Left lung (tissue), 10 donors: ENCODE measurements around the gene LHFPL2. TPM values are rescaled to one million over a fixed set of nuclear protein-coding genes. Genes with fewer than 3 reads are reported as not detected.

Experiments used
- ATAC-seq: fragments of 200-7000 bp; cut with Tn5 transposase; one replicate; pipeline ENCODE4 v1.9.1; 2020; ENCODE audit warnings: moderate library complexity
- DNase-seq, 4 donors: peaks; one replicate each; pipeline ENCODE4 v3.0.0-alpha.2; 2013 to 2020
- H3K27ac ChIP-seq, 2 donors: fragments of 200-600 bp; sonication (generic) in 1 of 2; one replicate each; pipeline versions ENCODE4 v1.5.0 to v1.8.0; 2020 to 2021
- H3K27me3 ChIP-seq, 2 donors: fragments of 200-600 bp; sonication (generic) in 1 of 2; one replicate each; pipeline versions ENCODE4 v1.5.0 to v1.8.0; 2020 to 2021
- H3K36me3 ChIP-seq, 2 donors: fragments of 200-600 bp; sonication (generic) in 1 of 2; one replicate each; pipeline versions ENCODE4 v1.5.0 to v1.8.0; 2020 to 2021
- H3K4me1 ChIP-seq, 2 donors: fragments of 200-600 bp; one replicate each; pipeline ENCODE4 v1.8.0; 2021
- H3K4me3 ChIP-seq, 2 donors: fragments of 200-600 bp; sonication (generic) in 1 of 2; one replicate each; pipeline versions ENCODE4 v1.5.0 to v1.8.0; 2020 to 2021; ENCODE audit warnings: mild to moderate bottlenecking in 1 of 2
- H3K9me3 ChIP-seq, 2 donors: fragments of 200-600 bp; sonication (generic) in 1 of 2; one replicate each; pipeline versions ENCODE4 v1.5.0 to v1.8.0; 2020 to 2021
- CTCF ChIP-seq, 2 donors: fragments of 200-600 bp; sonication (generic) in 1 of 2; IDR thresholded peaks; one replicate each; pipeline versions ENCODE4 v1.5.0 to v1.8.0; 2021; ENCODE audit warnings: antibody characterized with exemption in 2 of 2
- intact Hi-C, 2 donors: fragments of 100-400 bp; cut with DNase I; formaldehyde crosslinking; loops; one replicate each; pipeline versions ENCODE4 v1.11.2 to v1.14.2; 2022
- polyA plus RNA-seq, 6 donors: library from polyadenylated mRNA; unstranded; fragments of 120-200 nt; gene quantifications; one replicate each; pipeline ENCODE4 v1.2.1, GENCODE V29; 2013; ENCODE audit not compliant: insufficient read length in 6 of 6
- total RNA-seq, 2 donors: library from RNA; stranded (reverse); fragmentation: NEBNext Ultra II Directional; extraction: Animal tissue kit (Norgen Biotek cat#: 25700); gene quantifications; one replicate each; pipeline ENCODE4 v1.2.1, GENCODE V29; 2021
- donor health status: DM: no; HTN: yes; CAD: no.
- donor health status: DM: no; HTN: no; CAD: no.

The LHFPL2 gene
- total and polyA plus RNA-seq, 8 donors: 39.6 to 89.9 (median 48.9) TPM

DNA sequence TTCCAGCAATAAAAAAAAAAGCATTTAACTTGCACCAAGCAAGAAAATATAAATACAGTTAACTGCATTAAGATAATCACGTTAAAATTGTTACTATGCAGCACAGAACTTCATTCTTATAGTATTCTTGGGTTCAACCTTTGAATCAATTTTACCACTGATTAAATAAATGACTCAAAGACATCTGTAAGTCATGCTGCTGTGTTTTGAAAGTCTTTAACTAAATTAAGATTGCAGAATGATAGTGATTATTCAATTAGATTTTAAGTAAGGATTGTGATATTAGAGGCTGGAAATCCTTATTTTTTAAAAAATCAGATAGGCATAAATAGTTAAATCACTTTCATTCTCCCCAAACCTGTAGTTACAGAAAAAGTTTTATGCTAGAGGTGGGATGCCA lies 171.8 kb downstream of the LHFPL2 start:
- DNase-seq (no peak), ATAC-seq (no peak)
- H3K27ac ChIP-seq: no peak overlapping the region
- intact Hi-C loops: loop anchor here in 1 of 2 donors (10.0 kb wide), 1 partner anchor 58 kb away; no protein-coding TSS in a partner anchor
- H3K4me1 ChIP-seq: no peaks in the 10 kb centered on the region
- no peak overlapping the region for H3K4me3 ChIP-seq
- no peaks in the 10 kb centered on the region for H3K9me3 ChIP-seq
- no peak for TF ChIP-seq CTCF (IDR thresholded peaks at IDR 0.05)
- peaks cover 0 to 5% of the 10 kb centered on the region in 2 donors for H3K36me3 ChIP-seq
- H3K27me3 ChIP-seq: no peaks in the 10 kb centered on the region

- Histone ChIP-seq H3K4me1 (no peaks in the 10 kb centered on the region), H3K36me3 (peaks cover 0 to 5% of the 10 kb centered on the region in 2 donors), H3K4me3 (no peak overlapping the region), H3K27me3 (no peaks in the 10 kb centered on the region), H3K27ac (no peak overlapping the region), H3K9me3 (no peaks in the 10 kb centered on the region)
- intact Hi-C loops: loop anchor here in 1 of 2 donors (10.0 kb wide), 1 partner anchor 59 kb away; no protein-coding TSS in a partner anchor
- ATAC-seq (no peak), DNase-seq (no peak)
- no peak for TF ChIP-seq CTCF (IDR thresholded peaks at IDR 0.05)
Observed at GRCh38 chr5:78475370-78475769, 173.2 kb downstream of the LHFPL2 start.

- H3K27ac ChIP-seq: no peak overlapping the region
- H3K27me3 ChIP-seq: no peaks in the 10 kb centered on the region
- intact Hi-C loops: loop anchor here in 1 of 2 donors (10.0 kb wide), 1 partner anchor 61 kb away; no protein-coding TSS in a partner anchor
- no peak overlapping the region for H3K4me3 ChIP-seq
- H3K4me1 ChIP-seq: no peaks in the 10 kb centered on the region
- no peak for TF ChIP-seq CTCF (IDR thresholded peaks at IDR 0.05)
- ATAC-seq: no peak
- peaks cover 0 to 5% of the 10 kb centered on the region in 2 donors for H3K36me3 ChIP-seq
- no peaks in the 10 kb centered on the region for H3K9me3 ChIP-seq
- no peak for DNase-seq
Observed at GRCh38 chr5:78473751-78474150, 174.8 kb downstream of the LHFPL2 start.

DNA sequence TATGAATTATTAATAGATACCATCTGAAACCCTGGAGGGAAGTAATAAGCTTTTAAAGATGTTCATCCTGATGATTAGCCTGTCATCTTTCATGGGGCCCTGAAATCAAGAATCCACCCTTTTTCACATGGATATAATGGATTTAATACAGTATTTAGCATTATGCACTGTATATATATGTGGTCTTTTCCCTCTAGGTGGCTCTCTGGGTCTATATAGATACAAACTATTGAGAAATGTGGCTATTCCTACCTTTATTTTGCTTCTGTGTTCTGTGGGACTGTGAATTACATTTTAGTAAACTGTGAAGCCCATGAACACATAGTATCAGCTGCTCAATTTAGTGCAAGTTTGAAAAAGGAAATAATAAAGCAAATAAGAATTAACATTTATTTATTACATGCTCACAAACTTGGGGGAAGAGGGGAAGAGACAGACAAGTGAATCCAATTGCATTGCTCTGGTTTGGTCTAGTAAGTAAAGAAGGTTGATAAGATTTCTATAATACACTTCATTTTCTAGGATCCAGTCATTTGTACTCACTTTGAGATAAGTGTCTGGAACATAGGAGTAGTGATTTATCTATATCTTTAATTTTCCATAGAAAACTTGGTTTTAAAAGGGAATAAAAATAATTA lies 176.0 kb downstream of the LHFPL2 start:
- no peak overlapping the region for H3K27ac ChIP-seq
- H3K4me3 ChIP-seq: no peak overlapping the region
- H3K4me1 ChIP-seq: peaks cover 0 to 5% of the 10 kb centered on the region in 2 donors
- no peaks in the 10 kb centered on the region for H3K9me3 ChIP-seq
- H3K36me3 ChIP-seq: peaks cover 0 to 5% of the 10 kb centered on the region in 2 donors
- H3K27me3 ChIP-seq: no peaks in the 10 kb centered on the region
- no peak for TF ChIP-seq CTCF (IDR thresholded peaks at IDR 0.05)
- intact Hi-C loops: loop anchor here in 1 of 2 donors (10.0 kb wide), 1 partner anchor 62 kb away; no protein-coding TSS in a partner anchor
- DNase-seq (peak in 1 of 4 donors; percentile 8), ATAC-seq (peak; percentile 35)

DNA sequence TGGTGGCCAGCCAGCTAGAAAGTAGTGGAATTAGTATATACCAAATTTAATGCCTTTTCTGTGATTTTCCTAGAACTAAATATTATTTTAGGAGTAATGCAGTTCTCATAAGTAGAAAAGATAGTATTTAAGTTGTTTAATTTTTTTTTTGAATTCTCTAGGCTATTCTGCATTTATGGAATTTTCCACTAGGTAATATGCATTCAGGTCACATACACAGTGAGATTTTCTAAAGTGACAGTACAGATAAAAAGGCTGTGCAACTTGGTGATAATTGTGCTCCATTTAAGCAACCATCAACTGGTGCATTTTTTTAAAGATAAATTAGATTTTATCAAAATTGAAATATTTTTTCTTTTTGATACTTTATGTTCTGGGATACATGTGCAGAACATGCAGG lies 176.7 kb downstream of the LHFPL2 start:
- no peak overlapping the region for H3K27ac ChIP-seq
- H3K9me3 ChIP-seq: no peaks in the 10 kb centered on the region
- intact Hi-C loops: loop anchor here in 1 of 2 donors (10.0 kb wide), 1 partner anchor 63 kb away; no protein-coding TSS in a partner anchor
- TF ChIP-seq CTCF (IDR thresholded peaks at IDR 0.05): no peak
- H3K36me3 ChIP-seq: peaks cover 0 to 5% of the 10 kb centered on the region in 2 donors
- no peak overlapping the region for H3K4me3 ChIP-seq
- ATAC-seq (no peak), DNase-seq (no peak)
- no peaks in the 10 kb centered on the region for H3K27me3 ChIP-seq
- peaks cover 0 to 6% of the 10 kb centered on the region in 2 donors for H3K4me1 ChIP-seq
